Measurements from ENCODE around the gene ZFAND2B.

Gene ZFAND2B

GRCh38 chr2:219206328-219207133, at the start of gene ZFAND2B:
ZFAND2B (plus strand) TSS chr2:219206782; CDS start chr2:219206988, 206 bp downstream.
- peaks cover 23% of the 10 kb centered on the region for H3K4me1 ChIP-seq (ENCODE audit: control insufficient read depth, insufficient read depth, low read length, unreplicated experiment)
- H2AFZ ChIP-seq (ENCODE audit: low read length, unreplicated experiment) = peak within 1 kb of the TSS; percentile 88
- H3K36me3 ChIP-seq (ENCODE audit: insufficient read depth, low read length) = peaks cover 2% of the 10 kb centered on the region; the same call in 1 of the 2 replicates
- H3K79me2 ChIP-seq (ENCODE audit: control insufficient read depth, insufficient read depth, low read length, unreplicated experiment) = no peaks in the 10 kb centered on the region
- no peaks in the 10 kb centered on the region for H3K27me3 ChIP-seq (ENCODE audit: insufficient read depth, low read length)
- peak within 1 kb of the TSS; percentile 71 for H3K27ac ChIP-seq (ENCODE audit: low read depth, low read length)
- peak within 1 kb of the TSS; percentile 86 for H3K4me3 ChIP-seq (ENCODE audit: low read depth, low read length)

- Histone ChIP-seq H3K4me3 (ENCODE audit: low read depth, low read length) (no peak overlapping the region), H2AFZ (ENCODE audit: low read length, unreplicated experiment) (no peak overlapping the region), H3K79me2 (ENCODE audit: control insufficient read depth, insufficient read depth, low read length, unreplicated experiment) (no peaks in the 10 kb centered on the region), H3K27ac (ENCODE audit: low read depth, low read length) (no peak overlapping the region), H3K4me1 (ENCODE audit: control insufficient read depth, insufficient read depth, low read length, unreplicated experiment) (peaks cover 13% of the 10 kb centered on the region), H3K27me3 (ENCODE audit: insufficient read depth, low read length) (no peaks in the 10 kb centered on the region), H3K36me3 (ENCODE audit: insufficient read depth, low read length) (no peaks in the 10 kb centered on the region)
Measured at GRCh38 chr2:219157396-219157795, 49.2 kb upstream of the ZFAND2B start.

GRCh38 chr2:219158025-219158424, 48.6 kb upstream of the ZFAND2B start:
- Histone ChIP-seq H3K4me3 (ENCODE audit: low read depth, low read length) (no peak overlapping the region), H3K27ac (ENCODE audit: low read depth, low read length) (no peak overlapping the region), H3K79me2 (ENCODE audit: control insufficient read depth, insufficient read depth, low read length, unreplicated experiment) (no peaks in the 10 kb centered on the region), H2AFZ (ENCODE audit: low read length, unreplicated experiment) (no peak overlapping the region), H3K36me3 (ENCODE audit: insufficient read depth, low read length) (no peaks in the 10 kb centered on the region), H3K27me3 (ENCODE audit: insufficient read depth, low read length) (no peaks in the 10 kb centered on the region), H3K4me1 (ENCODE audit: control insufficient read depth, insufficient read depth, low read length, unreplicated experiment) (peaks cover 13% of the 10 kb centered on the region)

GRCh38 chr2:219158586-219158985, 48.0 kb upstream of the ZFAND2B start:
- peaks cover 13% of the 10 kb centered on the region for H3K4me1 ChIP-seq (ENCODE audit: control insufficient read depth, insufficient read depth, low read length, unreplicated experiment)
- no peaks in the 10 kb centered on the region for H3K79me2 ChIP-seq (ENCODE audit: control insufficient read depth, insufficient read depth, low read length, unreplicated experiment)
- H3K4me3 ChIP-seq (ENCODE audit: low read depth, low read length) = no peak overlapping the region
- H2AFZ ChIP-seq (ENCODE audit: low read length, unreplicated experiment) = no peak overlapping the region
- H3K36me3 ChIP-seq (ENCODE audit: insufficient read depth, low read length) = no peaks in the 10 kb centered on the region
- no peak overlapping the region for H3K27ac ChIP-seq (ENCODE audit: low read depth, low read length)
- no peaks in the 10 kb centered on the region for H3K27me3 ChIP-seq (ENCODE audit: insufficient read depth, low read length)

- no peaks in the 10 kb centered on the region for H3K36me3 ChIP-seq (ENCODE audit: insufficient read depth, low read length)
- peak overlapping the region; percentile 84 for H3K4me3 ChIP-seq (ENCODE audit: low read depth, low read length)
- no peaks in the 10 kb centered on the region for H3K27me3 ChIP-seq (ENCODE audit: insufficient read depth, low read length)
- H3K79me2 ChIP-seq (ENCODE audit: control insufficient read depth, insufficient read depth, low read length, unreplicated experiment) = no peaks in the 10 kb centered on the region
- peak overlapping the region; percentile 55 for H2AFZ ChIP-seq (ENCODE audit: low read length, unreplicated experiment)
- H3K4me1 ChIP-seq (ENCODE audit: control insufficient read depth, insufficient read depth, low read length, unreplicated experiment) = peaks cover 13% of the 10 kb centered on the region
- H3K27ac ChIP-seq (ENCODE audit: low read depth, low read length) = no peak overlapping the region
Measured at GRCh38 chr2:219159771-219160185, 46.8 kb upstream of the ZFAND2B start.

- Histone ChIP-seq H3K79me2 (ENCODE audit: control insufficient read depth, insufficient read depth, low read length, unreplicated experiment) (no peaks in the 10 kb centered on the region), H3K4me3 (ENCODE audit: low read depth, low read length) (peak within 1 kb of the TSS; percentile 84), H3K4me1 (ENCODE audit: control insufficient read depth, insufficient read depth, low read length, unreplicated experiment) (peaks cover 13% of the 10 kb centered on the region), H3K27me3 (ENCODE audit: insufficient read depth, low read length) (no peaks in the 10 kb centered on the region), H3K27ac (ENCODE audit: low read depth, low read length) (peak within 1 kb of the TSS; percentile 66), H3K36me3 (ENCODE audit: insufficient read depth, low read length) (no peaks in the 10 kb centered on the region), H2AFZ (ENCODE audit: low read length, unreplicated experiment) (peak within 1 kb of the TSS; percentile 81)
Measured at GRCh38 chr2:219160186-219161017, 46.2 kb upstream of the ZFAND2B start, which contains the start of gene NHEJ1. NHEJ1 (minus strand) TSS chr2:219160815; CDS start chr2:219158362, 2,453 bp downstream.

- Histone ChIP-seq H3K36me3 (ENCODE audit: insufficient read depth, low read length) (no peaks in the 10 kb centered on the region), H3K4me1 (ENCODE audit: control insufficient read depth, insufficient read depth, low read length, unreplicated experiment) (peaks cover 13% of the 10 kb centered on the region), H3K27ac (ENCODE audit: low read depth, low read length) (no peak overlapping the region), H3K27me3 (ENCODE audit: insufficient read depth, low read length) (no peaks in the 10 kb centered on the region), H3K79me2 (ENCODE audit: control insufficient read depth, insufficient read depth, low read length, unreplicated experiment) (no peaks in the 10 kb centered on the region), H2AFZ (ENCODE audit: low read length, unreplicated experiment) (no peak overlapping the region), H3K4me3 (ENCODE audit: low read depth, low read length) (peak overlapping the region; percentile 84)
Measured at GRCh38 chr2:219161097-219161496, 45.5 kb upstream of the ZFAND2B start.

GRCh38 chr2:219163156-219163555, 43.4 kb upstream of the ZFAND2B start:
- Histone ChIP-seq H3K4me1 (ENCODE audit: control insufficient read depth, insufficient read depth, low read length, unreplicated experiment) (peaks cover 13% of the 10 kb centered on the region), H2AFZ (ENCODE audit: low read length, unreplicated experiment) (no peak overlapping the region), H3K36me3 (ENCODE audit: insufficient read depth, low read length) (no peaks in the 10 kb centered on the region), H3K4me3 (ENCODE audit: low read depth, low read length) (no peak overlapping the region), H3K27ac (ENCODE audit: low read depth, low read length) (no peak overlapping the region), H3K79me2 (ENCODE audit: control insufficient read depth, insufficient read depth, low read length, unreplicated experiment) (no peaks in the 10 kb centered on the region), H3K27me3 (ENCODE audit: insufficient read depth, low read length) (no peaks in the 10 kb centered on the region)

GRCh38 chr2:219165058-219165911, 41.3 kb upstream of the ZFAND2B start:
- Histone ChIP-seq H3K27me3 (ENCODE audit: insufficient read depth, low read length) (no peaks in the 10 kb centered on the region), H3K27ac (ENCODE audit: low read depth, low read length) (no peak overlapping the region), H2AFZ (ENCODE audit: low read length, unreplicated experiment) (no peak overlapping the region), H3K79me2 (ENCODE audit: control insufficient read depth, insufficient read depth, low read length, unreplicated experiment) (no peaks in the 10 kb centered on the region), H3K4me3 (ENCODE audit: low read depth, low read length) (no peak overlapping the region), H3K4me1 (ENCODE audit: control insufficient read depth, insufficient read depth, low read length, unreplicated experiment) (peaks cover 6% of the 10 kb centered on the region), H3K36me3 (ENCODE audit: insufficient read depth, low read length) (no peaks in the 10 kb centered on the region)

GRCh38 chr2:219167997-219168396, 38.6 kb upstream of the ZFAND2B start:
- Histone ChIP-seq H3K27ac (ENCODE audit: low read depth, low read length) (no peak overlapping the region), H3K4me3 (ENCODE audit: low read depth, low read length) (no peak overlapping the region), H3K79me2 (ENCODE audit: control insufficient read depth, insufficient read depth, low read length, unreplicated experiment) (no peaks in the 10 kb centered on the region), H3K36me3 (ENCODE audit: insufficient read depth, low read length) (no peaks in the 10 kb centered on the region), H2AFZ (ENCODE audit: low read length, unreplicated experiment) (no peak overlapping the region), H3K27me3 (ENCODE audit: insufficient read depth, low read length) (no peaks in the 10 kb centered on the region), H3K4me1 (ENCODE audit: control insufficient read depth, insufficient read depth, low read length, unreplicated experiment) (no peaks in the 10 kb centered on the region)
